ENCODE measurements around the gene AP2A1.

Gene AP2A1

GRCh38 chr19:49837009-49837310, 70.2 kb downstream of the AP2A1 start:
- H3K4me1 ChIP-seq (ENCODE audit: insufficient read depth, low read length) = no peaks in the 10 kb centered on the region
- H3K9me3 ChIP-seq (ENCODE audit: control insufficient read depth, insufficient read depth, low read length) = no peaks in the 10 kb centered on the region
- no peak overlapping the region for H3K9ac ChIP-seq (ENCODE audit: low read depth, low read length)
- peaks cover 16% of the 10 kb centered on the region for H3K36me3 ChIP-seq (ENCODE audit: insufficient read depth, low read length)

DNA sequence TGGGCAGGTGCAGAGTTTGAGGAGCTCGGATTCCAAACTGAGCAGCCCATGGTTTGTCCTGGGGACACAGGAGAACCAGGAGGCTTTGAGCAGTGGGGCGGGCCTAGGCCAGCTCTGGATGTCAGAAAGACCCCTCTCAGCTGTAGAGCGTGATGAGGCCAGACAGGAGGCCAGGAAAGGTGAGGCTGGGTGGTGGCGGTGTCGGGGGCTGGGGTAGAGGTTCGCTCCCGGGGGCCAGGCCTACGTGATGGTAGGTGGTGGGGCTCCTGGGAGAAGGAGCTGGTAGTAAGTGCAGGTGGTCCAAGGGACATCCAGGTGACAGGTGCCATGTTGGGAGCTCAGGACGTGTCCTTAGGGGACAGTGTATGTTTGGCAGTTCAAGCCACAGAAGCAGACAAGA, 70.6 kb downstream of the AP2A1 start:
- no peaks in the 10 kb centered on the region for H3K4me1 ChIP-seq (ENCODE audit: insufficient read depth, low read length)
- no peak overlapping the region for H3K9ac ChIP-seq (ENCODE audit: low read depth, low read length)
- H3K36me3 ChIP-seq (ENCODE audit: insufficient read depth, low read length) = peaks cover 16% of the 10 kb centered on the region
- H3K9me3 ChIP-seq (ENCODE audit: control insufficient read depth, insufficient read depth, low read length) = no peaks in the 10 kb centered on the region

DNA sequence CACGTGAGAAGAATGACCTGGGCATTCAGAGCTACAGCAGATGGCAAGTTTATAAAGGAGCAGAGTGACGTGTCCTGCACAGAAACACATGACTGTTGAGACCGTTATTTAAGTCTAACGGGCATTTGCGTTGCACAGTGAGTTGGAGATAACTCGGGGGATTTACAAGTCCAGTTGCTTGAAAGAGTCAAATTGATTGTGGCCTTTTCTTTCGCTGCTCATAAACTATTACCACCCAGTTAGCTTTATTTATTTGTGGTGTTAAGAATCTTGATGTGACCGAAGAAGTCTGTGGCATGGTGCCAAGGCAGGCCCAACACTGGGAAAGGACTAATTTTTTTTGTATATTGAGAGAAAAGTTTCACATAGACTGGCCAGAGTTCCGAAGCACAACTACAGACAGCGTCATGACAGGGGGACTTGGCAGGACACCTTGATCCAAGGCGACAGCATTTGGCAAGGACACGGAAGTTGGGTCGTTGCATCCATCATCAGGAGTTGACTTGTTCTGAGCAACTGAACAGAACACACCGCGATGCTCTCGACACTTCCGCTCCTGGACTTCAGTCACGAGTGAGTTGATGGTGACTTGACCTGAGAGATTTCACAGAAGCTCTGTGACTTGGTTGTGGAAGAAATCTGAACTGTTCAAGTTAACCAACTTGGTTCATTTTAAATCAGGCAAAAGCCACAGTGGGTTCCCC, 72.2 kb downstream of the AP2A1 start:
- Histone ChIP-seq H3K9ac (ENCODE audit: low read depth, low read length) (no peak overlapping the region), H3K36me3 (ENCODE audit: insufficient read depth, low read length) (peaks cover 16% of the 10 kb centered on the region)

GRCh38 chr19:49839713-49840112, 72.9 kb downstream of the AP2A1 start:
- Histone ChIP-seq H3K9ac (ENCODE audit: low read depth, low read length) (no peak overlapping the region), H3K36me3 (ENCODE audit: insufficient read depth, low read length) (peaks cover 16% of the 10 kb centered on the region), H3K4me1 (ENCODE audit: insufficient read depth, low read length) (no peaks in the 10 kb centered on the region), H3K9me3 (ENCODE audit: control insufficient read depth, insufficient read depth, low read length) (no peaks in the 10 kb centered on the region)

More for the DNA sequence above, 72.2 kb downstream of the AP2A1 start:
- Histone ChIP-seq H3K4me1 (ENCODE audit: insufficient read depth, low read length) (no peaks in the 10 kb centered on the region), H3K9me3 (ENCODE audit: control insufficient read depth, insufficient read depth, low read length) (no peaks in the 10 kb centered on the region)

DNA sequence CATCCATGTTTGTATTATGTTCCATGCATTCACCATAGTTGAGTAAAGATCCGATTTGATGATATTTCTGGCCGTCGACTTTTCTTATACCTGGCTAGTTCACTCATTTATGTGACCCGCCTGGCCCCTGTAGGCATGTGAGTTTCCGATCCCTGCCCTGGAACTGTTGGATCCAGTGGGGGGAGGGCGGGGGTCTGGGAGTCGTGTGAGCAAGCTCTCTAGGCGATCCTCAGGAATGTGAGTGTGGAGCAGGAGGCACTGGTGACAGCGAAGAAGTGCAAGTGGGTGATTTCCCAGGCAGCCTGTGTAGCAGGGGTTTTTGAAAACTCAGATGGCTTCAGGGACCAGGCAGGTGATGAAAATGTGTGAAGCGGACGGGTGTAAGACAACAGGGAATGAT, 73.5 kb downstream of the AP2A1 start:
- Histone ChIP-seq H3K4me1 (ENCODE audit: insufficient read depth, low read length) (no peaks in the 10 kb centered on the region), H3K36me3 (ENCODE audit: insufficient read depth, low read length) (peaks cover 16% of the 10 kb centered on the region), H3K9me3 (ENCODE audit: control insufficient read depth, insufficient read depth, low read length) (no peaks in the 10 kb centered on the region), H3K9ac (ENCODE audit: low read depth, low read length) (no peak overlapping the region)

DNA sequence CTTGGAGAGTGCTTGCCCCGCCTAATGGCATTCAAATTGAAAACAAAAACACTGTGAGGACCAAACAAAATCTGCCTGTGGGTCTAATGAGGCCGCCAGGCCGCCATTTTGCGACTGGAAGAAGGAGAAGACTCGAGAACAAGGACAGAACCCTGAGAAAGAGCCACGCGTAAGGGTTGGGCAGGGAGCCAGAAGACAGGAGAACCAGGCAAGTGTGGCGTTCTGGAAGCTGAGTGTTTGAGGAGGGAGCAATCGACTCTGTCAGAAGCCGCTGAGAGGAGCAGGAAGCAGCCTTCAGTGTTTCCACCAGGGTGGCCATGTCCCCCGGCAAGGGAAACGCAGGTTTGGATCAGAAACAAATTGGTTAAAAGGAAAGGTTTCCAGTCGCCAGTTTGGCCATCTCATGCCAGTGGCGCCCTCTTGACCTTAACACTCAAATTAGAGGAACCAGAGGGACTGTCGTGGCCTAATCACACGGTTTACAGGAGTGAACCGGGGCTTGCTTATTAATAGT, 74.0 kb downstream of the AP2A1 start:
- Histone ChIP-seq H3K9me3 (ENCODE audit: control insufficient read depth, insufficient read depth, low read length) (no peaks in the 10 kb centered on the region), H3K9ac (ENCODE audit: low read depth, low read length) (no peak overlapping the region), H3K36me3 (ENCODE audit: insufficient read depth, low read length) (peaks cover 16% of the 10 kb centered on the region), H3K4me1 (ENCODE audit: insufficient read depth, low read length) (no peaks in the 10 kb centered on the region)

- peaks cover 8% of the 10 kb centered on the region; the same call in 1 of the 2 replicates for H3K36me3 ChIP-seq (ENCODE audit: insufficient read depth, low read length)
- no peaks in the 10 kb centered on the region for H3K4me1 ChIP-seq (ENCODE audit: insufficient read depth, low read length)
- H3K9me3 ChIP-seq (ENCODE audit: control insufficient read depth, insufficient read depth, low read length) = no peaks in the 10 kb centered on the region
- H3K9ac ChIP-seq (ENCODE audit: low read depth, low read length) = no peak overlapping the region
Measured at GRCh38 chr19:49843265-49843664, 76.5 kb downstream of the AP2A1 start.

DNA sequence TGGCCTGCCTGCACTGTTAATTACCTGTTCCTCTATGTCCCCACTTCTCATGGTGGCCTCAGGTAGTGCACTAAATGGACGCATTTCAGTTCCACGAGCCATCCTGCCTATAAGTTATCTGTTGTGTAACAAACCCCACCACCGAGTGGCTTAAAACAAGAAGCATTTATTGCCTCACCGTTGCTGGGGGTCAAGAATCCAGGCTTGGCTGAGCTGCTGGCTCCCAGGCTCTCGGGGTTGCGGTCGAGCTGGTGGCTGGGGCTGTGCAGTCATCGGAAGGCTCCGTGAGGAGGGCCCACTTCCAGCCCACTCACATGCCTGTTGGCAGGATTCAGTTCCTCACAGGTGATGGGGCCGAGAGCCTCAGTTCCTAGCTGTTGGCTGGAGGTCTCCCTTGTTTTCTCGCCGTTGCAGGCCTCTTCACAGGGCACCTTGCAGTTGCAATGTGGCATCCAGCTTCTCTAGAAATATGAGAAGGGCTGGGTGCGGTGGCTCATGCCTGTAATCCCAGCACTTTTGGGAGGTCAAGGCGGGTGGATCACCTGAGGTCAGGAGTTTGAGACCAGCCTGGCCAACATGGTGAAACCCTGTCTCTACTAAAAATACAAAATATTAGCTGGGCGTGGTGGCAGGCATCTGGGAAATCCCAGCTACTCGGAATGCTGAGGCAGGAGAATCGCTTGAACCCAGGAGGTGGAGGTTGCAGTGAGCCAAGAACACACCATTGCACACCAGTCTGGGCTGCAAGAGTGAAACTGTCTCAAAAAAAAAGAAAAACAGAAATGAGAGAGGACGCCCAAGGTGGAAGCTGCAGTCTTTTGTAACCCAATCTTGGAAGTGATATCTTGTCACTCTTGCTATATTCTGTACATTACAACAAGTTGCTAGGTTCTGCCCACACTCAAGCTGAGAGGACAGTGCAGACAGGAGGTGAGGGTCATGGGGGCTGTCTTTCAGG, 77.6 kb downstream of the AP2A1 start:
- Histone ChIP-seq H3K9me3 (ENCODE audit: control insufficient read depth, insufficient read depth, low read length) (no peaks in the 10 kb centered on the region), H3K9ac (ENCODE audit: low read depth, low read length) (no peak overlapping the region), H3K36me3 (ENCODE audit: insufficient read depth, low read length) (0 out of 2 replicates have a peak, but pooled peaks cover 5% of the 10 kb centered on the region), H3K4me1 (ENCODE audit: insufficient read depth, low read length) (no peaks in the 10 kb centered on the region)

DNA sequence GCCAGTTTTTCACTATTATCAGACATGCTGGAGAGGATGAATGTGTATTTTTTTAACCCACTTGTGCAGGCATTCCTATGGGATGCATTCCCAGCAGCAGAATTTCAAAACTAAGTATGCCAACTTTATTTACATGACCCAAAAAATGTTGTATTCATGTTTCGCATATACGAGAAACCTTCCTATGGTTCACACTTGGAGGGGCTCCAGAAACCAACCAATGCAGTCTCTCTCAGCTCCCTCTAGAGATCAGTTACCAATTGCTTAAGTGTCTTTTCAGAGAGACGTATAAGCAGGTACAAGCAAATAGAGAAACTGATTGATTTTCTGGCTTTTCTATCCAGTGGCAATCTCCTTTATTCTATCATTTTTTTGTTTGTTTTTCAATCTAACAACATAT, 78.6 kb downstream of the AP2A1 start:
- no peak overlapping the region for H3K9ac ChIP-seq (ENCODE audit: low read depth, low read length)
- no peaks in the 10 kb centered on the region for H3K9me3 ChIP-seq (ENCODE audit: control insufficient read depth, insufficient read depth, low read length)
- 0 out of 2 replicates have a peak, but pooled peaks cover 4% of the 10 kb centered on the region for H3K4me1 ChIP-seq (ENCODE audit: insufficient read depth, low read length)
- 0 out of 2 replicates have a peak, but pooled peaks cover 5% of the 10 kb centered on the region for H3K36me3 ChIP-seq (ENCODE audit: insufficient read depth, low read length)

GRCh38 chr19:49846408-49846807, 79.6 kb downstream of the AP2A1 start:
- Histone ChIP-seq H3K9me3 (ENCODE audit: control insufficient read depth, insufficient read depth, low read length) (no peaks in the 10 kb centered on the region), H3K36me3 (ENCODE audit: insufficient read depth, low read length) (no peaks in the 10 kb centered on the region), H3K9ac (ENCODE audit: low read depth, low read length) (no peak overlapping the region), H3K4me1 (ENCODE audit: insufficient read depth, low read length) (0 out of 2 replicates have a peak, but pooled peaks cover 4% of the 10 kb centered on the region)

GRCh38 chr19:49847731-49848696, 81.2 kb downstream of the AP2A1 start:
- no peaks in the 10 kb centered on the region for H3K36me3 ChIP-seq (ENCODE audit: insufficient read depth, low read length)
- H3K9ac ChIP-seq (ENCODE audit: low read depth, low read length) = no peak overlapping the region
- H3K4me1 ChIP-seq (ENCODE audit: insufficient read depth, low read length) = 0 out of 2 replicates have a peak, but pooled peaks cover 7% of the 10 kb centered on the region

DNA sequence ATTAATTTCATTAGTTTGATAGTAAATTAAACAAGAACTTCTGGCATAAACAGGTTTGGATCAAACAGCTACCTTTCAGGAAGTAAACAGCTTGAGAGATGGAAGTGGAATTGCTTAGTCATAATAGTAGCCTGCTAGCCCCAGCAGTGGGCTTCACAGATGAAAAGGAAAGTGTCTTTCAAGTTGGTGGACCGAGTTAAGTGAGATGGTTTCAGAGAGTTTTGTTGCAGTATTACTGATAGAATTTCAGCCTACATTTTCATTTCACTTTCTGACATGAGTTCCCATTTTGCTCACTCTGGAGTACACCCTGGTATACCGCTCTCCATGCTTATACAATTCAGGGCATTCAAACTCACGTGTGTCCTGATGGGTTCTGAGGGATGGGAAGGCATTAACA, 82.1 kb downstream of the AP2A1 start:
- Histone ChIP-seq H3K4me1 (ENCODE audit: insufficient read depth, low read length) (0 out of 2 replicates have a peak, but pooled peaks cover 7% of the 10 kb centered on the region), H3K36me3 (ENCODE audit: insufficient read depth, low read length) (no peaks in the 10 kb centered on the region), H3K9ac (ENCODE audit: low read depth, low read length) (no peak overlapping the region), H3K9me3 (ENCODE audit: control insufficient read depth, insufficient read depth, low read length) (no peaks in the 10 kb centered on the region)

More at GRCh38 chr19:49847731-49848696, 81.2 kb downstream of the AP2A1 start:
- H3K9me3 ChIP-seq (ENCODE audit: control insufficient read depth, insufficient read depth, low read length) = no peaks in the 10 kb centered on the region

- Histone ChIP-seq H3K9ac (ENCODE audit: low read depth, low read length) (peak overlapping the region; percentile 80; the same call in 1 of the 2 replicates), H3K9me3 (ENCODE audit: control insufficient read depth, insufficient read depth, low read length) (no peaks in the 10 kb centered on the region), H3K36me3 (ENCODE audit: insufficient read depth, low read length) (no peaks in the 10 kb centered on the region), H3K4me1 (ENCODE audit: insufficient read depth, low read length) (0 out of 2 replicates have a peak, but pooled peaks cover 7% of the 10 kb centered on the region)
Measured at GRCh38 chr19:49849433-49850220, 82.8 kb downstream of the AP2A1 start.
